Natural killer cell (primary cell): ENCODE measurements around the gene PYGM. TPM values are rescaled to one million over a fixed set of nuclear protein-coding genes. Genes with fewer than 3 reads are reported as not detected.

Source experiments
- ATAC-seq, 3 donors: fragments of 150-1000 bp in 2 of 3; fragments of 200-7000 bp in 1 of 3; cut with Tn5 transposase; 1 replicate in 1 of 3; 2 replicates in 2 of 3; pipeline ENCODE4 v1.10.0; 2021; ENCODE audit warnings: mild to moderate bottlenecking in 2 of 3, moderate library complexity in 2 of 3
- DNase-seq, 2 donors: peaks; one replicate each; pipeline versions ENCODE4 v3.0.0 to v3.0.0-alpha.2; 2013 to 2021; ENCODE audit warnings: mixed read lengths in 1 of 2
- H3K27ac ChIP-seq: one replicate; pipeline ENCODE4 v1.5.1; 2013; ENCODE audit warnings: mild to moderate bottlenecking, low read length
- H3K27me3 ChIP-seq: one replicate; pipeline ENCODE4 v1.6.1; 2013; ENCODE audit warnings: low read length; ENCODE audit not compliant: control insufficient read depth, insufficient read depth
- H3K36me3 ChIP-seq: one replicate; pipeline ENCODE4 v1.6.1; 2013; ENCODE audit warnings: low read length; ENCODE audit not compliant: control insufficient read depth, insufficient read depth
- H3K4me1 ChIP-seq: one replicate; pipeline ENCODE4 v1.6.1; 2013; ENCODE audit warnings: low read length; ENCODE audit not compliant: control insufficient read depth, insufficient read depth
- H3K4me3 ChIP-seq: one replicate; pipeline ENCODE4 v1.5.1; 2013; ENCODE audit warnings: low read length
- H3K9me3 ChIP-seq: one replicate; pipeline ENCODE4 v1.6.1; 2013; ENCODE audit warnings: low read length; ENCODE audit not compliant: control insufficient read depth, insufficient read depth
- H3K27ac Mint-ChIP-seq, 2 donors: one replicate each; pipeline ENCODE4 v1.8.0; 2022; ENCODE audit warnings: mild to moderate bottlenecking in 2 of 2, mixed read lengths in 2 of 2, moderate library complexity in 1 of 2
- H3K27me3 Mint-ChIP-seq, 2 donors: one replicate each; pipeline ENCODE4 v1.8.0; 2022; ENCODE audit warnings: low read depth in 2 of 2, mixed read lengths in 2 of 2
- H3K36me3 Mint-ChIP-seq: one replicate; pipeline ENCODE4 v1.8.0; 2022; ENCODE audit warnings: mixed read lengths
- H3K4me1 Mint-ChIP-seq, 2 donors: one replicate each; pipeline ENCODE4 v1.8.0; 2022; ENCODE audit warnings: mixed read lengths in 2 of 2
- H3K4me3 Mint-ChIP-seq: one replicate; pipeline ENCODE4 v1.8.0; 2022; ENCODE audit warnings: mild to moderate bottlenecking, moderate library complexity, mixed read lengths
- H3K9me3 Mint-ChIP-seq, 2 donors: one replicate each; pipeline ENCODE4 v1.8.0; 2022; ENCODE audit warnings: mixed read lengths in 2 of 2
- CTCF ChIP-seq: fragments of 200-600 bp; IDR thresholded peaks from one replicate; pipeline ENCODE4 v1.8.0; 2022; ENCODE audit warnings: antibody characterized with exemption
- WGBS: methylation state at CpG from one replicate; pipeline ENCODE4 v1.1.7; 2013; ENCODE audit warnings: missing lambda C conversion rate; ENCODE audit not compliant: insufficient coverage; 5-methylcytosine and 5-hydroxymethylcytosine counted together
- intact Hi-C: fragments of 100-400 bp; cut with micrococcal nuclease; formaldehyde crosslinking; loops from one replicate; pipeline ENCODE4 v1.14.2; 2022
- total RNA-seq, 4 donors: library from RNA; stranded (reverse); fragments of 120-200 nt in 1 of 4; gene quantifications; one replicate each; pipeline versions ENCODE4 v1.2.3 to v1.2.4, GENCODE V29; 2013 to 2022

PYGM gene
- total RNA-seq, 3 donors from 2014 or later (not counting 1 experiment from before 2014, with no cell fraction given): 4.1 to 8.4 (median 6.1) TPM

DNA sequence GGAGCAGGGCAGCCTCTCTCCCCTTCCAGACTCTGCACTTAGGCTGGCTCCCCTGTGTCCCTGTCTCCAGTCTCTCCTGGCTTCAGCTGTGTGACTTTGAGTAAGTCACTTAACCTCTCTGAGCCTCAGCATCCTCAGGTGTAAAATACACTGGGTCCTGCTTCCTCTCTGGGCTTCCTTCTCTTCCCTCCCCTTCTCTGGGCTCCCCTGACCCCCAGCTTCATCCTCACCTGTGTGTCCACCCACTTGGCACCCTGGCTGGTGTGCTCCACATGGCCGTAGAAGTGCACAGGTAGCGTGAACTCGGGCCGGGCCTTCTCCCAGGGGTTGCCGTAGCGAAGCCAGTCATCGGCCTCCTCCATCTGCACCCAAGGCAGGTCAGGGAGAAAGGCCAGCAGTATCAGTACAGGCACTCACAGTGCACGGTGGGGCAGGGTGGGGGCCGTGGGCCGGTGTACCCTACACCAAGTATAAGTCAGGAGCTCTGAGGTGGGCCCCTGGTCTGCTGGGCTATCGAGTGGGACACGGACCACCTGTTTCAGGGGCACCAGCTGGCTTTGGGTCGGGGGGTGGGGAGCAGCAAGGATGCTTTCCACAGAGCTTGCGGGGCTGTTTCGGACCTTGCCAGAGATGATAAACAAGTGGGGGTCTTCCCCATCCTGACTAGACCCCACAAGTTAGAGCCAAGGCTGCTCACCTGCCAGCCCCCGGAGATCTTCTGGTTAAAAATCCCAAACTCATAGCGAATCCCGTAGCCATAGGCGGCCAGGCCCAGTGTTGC lies 2.0 kb downstream of the PYGM start:
- Histone ChIP-seq H3K4me3 (no peak overlapping the region), H3K4me1 (peaks cover 57% of the 10 kb centered on the region), H3K36me3 (peaks cover 13% of the 10 kb centered on the region), H3K27ac (no peak overlapping the region), H3K9me3 (no peaks in the 10 kb centered on the region), H3K27me3 (no peaks in the 10 kb centered on the region)
- DNase-seq (no peak), ATAC-seq (no peak)
- 96% methylated on average over 19 of the region's 19 CpGs for WGBS
- H3K4me3 Mint-ChIP-seq: no peak overlapping the region
- no peak for TF ChIP-seq CTCF
- H3K4me1 Mint-ChIP-seq: peaks cover 33 to 45% of the 10 kb centered on the region in 2 donors
- H3K27ac Mint-ChIP-seq: no peak overlapping the region
- no peaks in the 10 kb centered on the region for H3K36me3 Mint-ChIP-seq
- no peaks in the 10 kb centered on the region for H3K9me3 Mint-ChIP-seq
- H3K27me3 Mint-ChIP-seq: no peaks in the 10 kb centered on the region
- intact Hi-C loops: no loop called here

- Mint-ChIP-seq H3K27ac (no peak overlapping the region), H3K36me3 (no peaks in the 10 kb centered on the region), H3K4me1 (peaks cover 22 to 33% of the 10 kb centered on the region in 2 donors), H3K9me3 (no peaks in the 10 kb centered on the region), H3K27me3 (no peaks in the 10 kb centered on the region), H3K4me3 (no peak overlapping the region)
- ATAC-seq (no peak), DNase-seq (no peak)
- intact Hi-C loops: no loop called here
- TF ChIP-seq CTCF: no peak
- no peak overlapping the region for H3K27ac ChIP-seq
- H3K27me3 ChIP-seq: no peaks in the 10 kb centered on the region
- no peak overlapping the region for H3K4me3 ChIP-seq
- peaks cover 24% of the 10 kb centered on the region for H3K36me3 ChIP-seq
- H3K9me3 ChIP-seq: no peaks in the 10 kb centered on the region
- peaks cover 50% of the 10 kb centered on the region for H3K4me1 ChIP-seq
- WGBS: 83% methylated on average over 12 of the region's 13 CpGs
Measured at GRCh38 chr11:64755681-64756361, 4.0 kb downstream of the PYGM start.

- Mint-ChIP-seq H3K4me1 (peaks cover 22 to 33% of the 10 kb centered on the region in 2 donors), H3K4me3 (no peak overlapping the region), H3K9me3 (no peaks in the 10 kb centered on the region), H3K36me3 (no peaks in the 10 kb centered on the region), H3K27ac (no peak overlapping the region), H3K27me3 (no peaks in the 10 kb centered on the region)
- no peaks in the 10 kb centered on the region for H3K27me3 ChIP-seq
- no peaks in the 10 kb centered on the region for H3K9me3 ChIP-seq
- H3K4me3 ChIP-seq: no peak overlapping the region
- DNase-seq: no peak
- WGBS: 95% methylated on average over 21 of the region's 21 CpGs
- peaks cover 50% of the 10 kb centered on the region for H3K4me1 ChIP-seq
- H3K27ac ChIP-seq: no peak overlapping the region
- intact Hi-C loops: no loop called here
- no peak for TF ChIP-seq CTCF
- ATAC-seq: no peak
- H3K36me3 ChIP-seq: peaks cover 24% of the 10 kb centered on the region
Measured at GRCh38 chr11:64754919-64755662, 4.7 kb downstream of the PYGM start.
